ENCODE results near the gene PTF1A.
"Not testable (repeated sequence)": the region's sequence is repeated elsewhere in the genome, so short reads cannot be mapped to it uniquely, and the experiment has no call there.

Gene PTF1A

DNA sequence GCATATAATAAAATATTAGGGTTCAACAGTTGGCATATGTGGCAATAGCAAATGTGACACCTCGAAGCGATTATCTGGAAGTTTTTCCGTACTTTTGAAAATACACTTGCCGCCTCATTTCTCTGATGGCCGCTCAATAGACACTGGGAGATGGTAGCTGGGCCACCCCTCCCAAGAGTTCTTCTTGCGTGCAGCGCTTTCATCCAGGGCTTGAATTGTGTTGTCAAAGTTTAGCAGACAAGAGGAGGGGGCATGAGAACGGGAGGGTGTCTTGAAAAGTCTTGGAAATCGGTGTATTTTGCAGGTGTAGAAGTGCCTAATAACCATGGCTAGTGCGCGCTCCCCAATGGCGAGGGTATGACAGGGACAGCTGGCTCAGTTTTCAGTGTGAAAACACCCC is 8.5 kb downstream of the PTF1A start:
- no peak for DNase-seq
- in situ Hi-C loops (cut with HindIII; ENCODE audit: low pct_ligation_motif_present, low pct_unique_long_range_greater_than_20kb, low sequenced_read_pairs) = no loop called here

DNA sequence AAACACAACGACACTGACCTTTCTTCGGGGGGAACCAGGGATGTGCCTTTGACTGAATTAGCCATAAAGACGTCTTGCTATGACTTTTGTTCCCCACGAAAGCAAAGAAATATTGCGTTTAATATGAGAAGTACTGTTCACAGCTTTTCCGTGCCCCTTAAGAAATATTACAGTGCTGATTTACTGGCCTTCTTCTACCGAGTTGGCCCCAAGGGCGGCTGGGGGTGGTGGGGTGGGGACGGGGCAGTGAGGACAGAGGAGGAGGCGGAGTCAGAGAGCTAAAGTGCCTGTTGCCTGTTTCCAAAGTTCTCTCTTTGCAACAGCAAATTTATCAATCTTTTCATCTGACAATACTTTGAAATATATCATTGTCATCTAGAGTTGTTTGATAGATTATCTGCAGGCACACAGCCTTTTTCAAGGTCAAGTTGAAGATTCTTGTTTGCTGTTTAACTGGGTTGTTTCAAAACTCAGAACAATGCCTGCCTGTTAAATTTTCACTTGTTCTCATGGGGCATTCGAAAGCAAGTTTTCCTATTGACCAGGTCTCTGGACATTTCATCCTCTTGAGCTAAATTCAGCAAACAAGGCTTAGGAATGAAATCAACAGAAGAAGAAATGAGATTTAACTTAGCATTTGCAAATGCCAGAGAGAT is 9.0 kb downstream of the PTF1A start:
- no peak for DNase-seq
- in situ Hi-C loops (cut with HindIII; ENCODE audit: low pct_ligation_motif_present, low pct_unique_long_range_greater_than_20kb, low sequenced_read_pairs) = no loop called here

DNA sequence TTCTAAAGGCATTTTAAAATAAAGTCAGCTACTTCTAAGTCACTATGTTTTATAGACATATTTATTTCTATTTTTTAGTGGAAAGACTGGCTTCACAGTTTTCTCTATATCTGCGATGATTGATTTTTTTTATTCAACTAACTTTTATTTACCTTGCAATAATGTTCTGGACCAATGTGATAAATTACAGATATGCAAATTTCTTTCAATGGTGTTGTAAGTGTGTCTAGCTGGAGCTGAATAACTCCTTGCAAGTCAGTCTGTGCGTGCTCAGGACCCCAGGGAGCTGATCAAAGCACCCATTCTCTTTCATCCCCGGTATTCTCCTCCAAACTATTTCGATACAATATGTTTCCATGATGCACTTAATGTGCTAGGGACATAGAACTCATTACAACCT is 9.7 kb downstream of the PTF1A start:
- no peak for DNase-seq
- in situ Hi-C loops (cut with HindIII; ENCODE audit: low pct_ligation_motif_present, low pct_unique_long_range_greater_than_20kb, low sequenced_read_pairs) = no loop called here

DNA sequence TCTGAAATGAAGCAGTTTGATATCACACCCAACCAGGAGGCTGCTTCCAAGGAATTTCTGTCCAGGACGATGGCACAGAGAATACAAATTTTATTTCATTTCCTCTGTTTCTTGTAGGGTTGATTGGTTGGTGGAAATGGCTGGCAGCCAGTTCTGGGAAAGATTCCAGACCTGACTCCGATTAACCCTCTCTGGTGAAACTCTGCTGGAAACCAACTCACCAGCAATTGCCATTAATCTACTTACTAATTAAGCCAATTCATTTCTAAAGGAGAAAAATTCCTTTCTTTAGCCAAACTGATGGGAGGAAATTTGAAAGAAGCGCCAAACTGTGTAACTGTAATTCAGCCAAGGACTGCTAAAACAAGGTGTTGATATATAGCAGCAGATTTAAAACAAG is 10.7 kb downstream of the PTF1A start:
- in situ Hi-C loops (cut with HindIII; ENCODE audit: low pct_ligation_motif_present, low pct_unique_long_range_greater_than_20kb, low sequenced_read_pairs) = no loop called here
- no peak for DNase-seq

DNA sequence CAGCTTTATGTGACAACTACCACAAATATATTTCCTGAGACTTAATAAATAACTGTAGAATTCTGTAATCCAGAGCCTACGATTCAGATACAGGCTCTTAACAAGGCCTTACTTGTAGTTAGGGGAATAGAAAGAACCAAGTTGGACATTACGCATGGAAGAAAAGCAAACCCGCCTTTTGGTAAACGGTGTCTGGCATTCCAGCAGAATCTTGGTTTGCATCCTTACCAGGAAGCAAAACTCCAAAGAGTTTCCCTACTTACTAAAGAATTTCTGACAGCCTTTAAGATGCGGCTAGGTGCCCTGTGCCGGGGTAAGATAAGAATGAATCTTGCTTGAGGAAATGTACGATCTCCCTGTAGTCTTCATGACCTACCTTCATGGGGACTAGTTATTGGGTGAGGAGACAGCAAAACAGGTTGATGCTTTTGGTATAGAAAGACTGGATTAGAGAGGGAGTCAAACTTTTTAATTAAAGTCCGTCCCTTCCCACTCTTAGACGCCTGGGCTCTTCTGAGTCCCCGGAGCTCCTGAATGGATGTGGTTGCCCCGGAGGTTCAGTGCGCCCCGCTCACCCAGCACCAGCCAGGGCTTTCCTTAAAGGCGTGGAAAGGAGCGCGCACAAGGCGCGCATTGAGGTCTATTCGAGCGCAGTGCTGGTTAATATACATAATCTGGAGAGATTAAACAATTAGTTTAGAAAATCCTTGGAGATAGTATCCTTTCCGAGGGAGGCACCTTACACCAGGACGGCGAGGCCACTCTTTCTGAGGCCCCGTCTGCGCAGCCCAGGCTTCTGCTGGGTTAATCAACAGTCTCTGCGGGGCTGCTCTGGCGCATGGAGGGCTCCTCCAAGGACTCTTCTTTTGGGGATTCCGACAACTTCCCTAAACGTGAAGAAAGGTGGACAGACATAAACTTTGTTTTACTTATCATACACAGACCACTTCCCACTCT is 11.5 kb downstream of the PTF1A start:
- in situ Hi-C loops (cut with HindIII; ENCODE audit: low pct_ligation_motif_present, low pct_unique_long_range_greater_than_20kb, low sequenced_read_pairs) = no loop called here

DNA sequence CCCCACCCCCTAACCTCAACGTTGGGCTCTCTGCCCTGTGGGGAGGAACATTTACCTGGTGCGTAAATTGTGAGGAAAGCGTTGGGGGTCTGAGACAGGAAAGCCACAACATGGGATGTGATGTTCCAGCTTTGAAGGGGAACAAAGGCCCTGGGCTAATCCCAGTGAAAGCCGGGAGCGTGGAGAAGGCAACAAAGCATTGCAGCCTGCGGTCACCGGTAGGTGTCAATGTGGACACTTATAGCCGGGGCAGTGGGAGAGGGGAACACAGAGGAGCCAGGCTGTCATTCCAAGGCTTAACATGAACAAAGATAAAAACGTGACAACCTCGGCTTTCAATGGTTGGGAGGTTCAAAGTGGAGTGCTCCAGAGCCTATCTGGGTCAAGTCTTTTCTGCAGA is 12.7 kb downstream of the PTF1A start:
- DNase-seq = no peak
- in situ Hi-C loops (cut with HindIII; ENCODE audit: low pct_ligation_motif_present, low pct_unique_long_range_greater_than_20kb, low sequenced_read_pairs) = no loop called here

More for the DNA sequence above, 11.5 kb downstream of the PTF1A start:
- DNase-seq = no peak

DNA sequence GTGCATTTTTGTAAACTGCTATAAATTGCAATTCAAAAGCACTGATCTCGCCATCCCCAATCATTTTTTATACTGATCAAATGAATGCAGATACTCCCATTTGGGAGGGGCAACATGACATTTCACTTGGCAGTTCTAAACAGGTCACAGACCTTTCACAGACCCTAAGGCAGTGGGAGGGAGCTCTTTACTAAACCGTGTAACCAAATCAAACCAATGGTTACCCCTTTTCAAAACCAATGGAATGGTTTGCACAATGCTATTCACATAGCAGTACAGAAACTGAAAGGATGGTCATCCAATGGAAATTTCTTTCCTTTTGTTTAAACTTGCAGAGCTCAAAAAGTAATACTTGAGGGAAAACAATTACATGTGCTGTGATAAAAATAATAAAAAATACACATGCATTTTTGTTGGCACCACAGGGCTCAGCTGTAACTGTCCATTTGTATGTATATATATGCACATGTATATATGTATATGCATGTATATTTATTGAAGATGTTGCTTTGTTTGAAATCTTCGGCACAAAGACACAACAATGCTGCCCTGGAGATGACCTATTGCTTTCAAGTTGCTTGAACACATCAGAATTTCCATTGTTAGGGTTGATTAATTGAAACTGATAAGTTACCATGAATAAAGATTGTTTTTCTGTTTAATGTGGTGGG is 14.0 kb downstream of the PTF1A start:
- no peak for DNase-seq
- in situ Hi-C loops (cut with HindIII; ENCODE audit: low pct_ligation_motif_present, low pct_unique_long_range_greater_than_20kb, low sequenced_read_pairs) = no loop called here

DNA sequence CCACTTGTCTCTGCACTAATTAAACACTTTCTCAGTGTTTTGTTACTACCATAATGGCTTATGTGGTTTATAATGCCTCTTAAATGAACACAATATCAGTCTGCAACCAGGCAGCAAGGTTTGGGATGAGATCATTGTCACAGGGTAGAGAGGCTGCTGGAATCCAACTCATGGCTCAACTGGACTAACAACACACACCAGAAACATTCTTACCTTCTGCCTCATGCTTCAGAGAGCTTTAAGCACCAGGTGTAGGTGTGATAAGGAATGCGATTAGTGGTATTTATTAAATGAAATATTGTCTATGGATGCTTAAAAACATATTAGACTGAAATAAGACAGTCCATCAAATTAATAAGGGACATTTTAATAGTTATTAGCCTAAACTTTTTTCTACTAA is 25.4 kb downstream of the PTF1A start:
- no peak for DNase-seq
- in situ Hi-C loops (cut with HindIII; ENCODE audit: low pct_ligation_motif_present, low pct_unique_long_range_greater_than_20kb, low sequenced_read_pairs) = no loop called here

DNA sequence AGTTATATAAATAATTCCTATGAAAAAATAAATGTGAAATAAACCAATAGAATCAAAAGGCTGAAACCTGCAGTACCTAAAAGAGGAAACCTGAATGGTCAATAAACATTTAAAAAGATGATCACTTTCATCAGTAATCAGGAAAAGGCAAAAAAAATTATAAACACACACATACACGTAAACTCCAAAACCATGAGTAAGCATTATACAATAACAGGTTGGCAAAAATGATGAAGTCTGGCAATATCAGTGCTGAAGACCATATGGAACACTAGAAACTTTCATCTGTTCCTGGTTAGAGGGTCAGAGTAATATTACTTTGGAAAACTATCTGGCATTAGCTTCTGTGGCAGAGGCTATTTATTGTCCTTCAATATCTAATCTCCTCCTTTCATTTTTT is 38.5 kb downstream of the PTF1A start:
- no peak for DNase-seq
- in situ Hi-C loops (cut with HindIII; ENCODE audit: low pct_ligation_motif_present, low pct_unique_long_range_greater_than_20kb, low sequenced_read_pairs) = no loop called here

DNA sequence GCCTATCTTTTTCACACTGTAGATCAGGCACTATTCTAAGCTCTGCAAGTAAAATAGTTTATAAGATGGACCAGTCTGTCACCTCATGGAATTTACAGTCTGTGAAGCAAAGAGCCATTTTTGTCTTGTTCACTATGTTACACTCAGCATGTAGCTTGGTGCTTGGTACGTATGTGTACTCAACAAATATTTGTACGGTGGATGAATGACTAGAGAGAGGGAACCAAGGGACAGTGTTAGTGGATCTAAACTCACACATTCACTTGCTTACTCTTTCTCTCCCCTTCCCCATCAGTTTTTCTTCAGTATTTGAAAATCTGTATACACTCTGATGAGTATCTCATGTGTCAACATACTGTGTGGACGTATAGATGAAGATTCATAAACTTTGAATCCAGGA is 45.9 kb downstream of the PTF1A start:
- no peak for DNase-seq
- in situ Hi-C loops (cut with HindIII; ENCODE audit: low pct_ligation_motif_present, low pct_unique_long_range_greater_than_20kb, low sequenced_read_pairs) = no loop called here

DNA sequence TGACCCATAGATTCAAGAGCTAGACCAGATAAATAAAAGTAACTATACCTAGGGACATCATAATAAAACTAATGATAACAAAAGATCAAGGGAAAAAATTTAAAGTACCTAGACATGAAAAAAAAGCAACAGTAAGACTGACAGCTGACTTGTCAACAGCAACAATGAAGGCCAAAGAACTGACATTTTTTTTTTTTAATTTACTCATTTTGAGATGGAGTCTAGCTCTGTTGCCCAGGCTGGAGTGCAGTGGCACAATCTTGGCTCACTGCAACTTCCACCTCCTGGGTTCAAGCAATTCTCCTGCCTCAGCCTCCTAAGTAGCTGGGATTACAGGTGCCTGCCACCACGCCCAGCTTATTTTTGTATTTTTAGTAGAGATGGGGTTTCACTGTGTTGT is 49.7 kb downstream of the PTF1A start:
- DNase-seq; in situ Hi-C loops (cut with HindIII; ENCODE audit: low pct_ligation_motif_present, low pct_unique_long_range_greater_than_20kb, low sequenced_read_pairs): not testable (repeated sequence)
